Kidney epithelial cell (primary cell): ENCODE results near the gene ST3GAL4. TPM values are rescaled to one million over a fixed set of nuclear protein-coding genes. Genes with fewer than 3 reads are reported as not detected.

Source experiments
- DNase-seq: peaks from one replicate; pipeline ENCODE4 v3.0.0-alpha.2; 2010; ENCODE audit warnings: low read depth
- H3K27me3 ChIP-seq: 2 replicates; pipeline ENCODE4 v1.6.0; 2011; ENCODE audit warnings: low read length; ENCODE audit not compliant: control insufficient read depth, insufficient read depth
- H3K36me3 ChIP-seq: 2 replicates; pipeline ENCODE4 v1.5.1; 2011; ENCODE audit warnings: low read length; ENCODE audit not compliant: control insufficient read depth, insufficient read depth
- H3K4me3 ChIP-seq: 2 replicates; pipeline ENCODE4 v1.5.1; 2011; ENCODE audit warnings: low read depth, mild to moderate bottlenecking, control low read depth, low read length
- total RNA-seq: library from RNA; depleted of rRNA; stranded (reverse); fragments of >200 nt; gene quantifications from 2 replicates; pipeline ENCODE4 v1.2.3, GENCODE V29; 2015
- TF ChIP-seq, protein P1 (sequence below): IDR thresholded peaks from 2 replicates; pipeline ENCODE4 v1.5.1; 2011; ENCODE audit warnings: mild to moderate bottlenecking, moderate library complexity, low read length, control low read depth, inconsistent platforms; ENCODE audit not compliant: insufficient read depth, poor library complexity, severe bottlenecking

The ST3GAL4 gene
- total RNA-seq, 1 donor from 2014 or later: 12.7 TPM

GRCh38 chr11:126444072-126444471 is 88.6 kb downstream of the ST3GAL4 start:
- TF ChIP-seq, protein P1, sequence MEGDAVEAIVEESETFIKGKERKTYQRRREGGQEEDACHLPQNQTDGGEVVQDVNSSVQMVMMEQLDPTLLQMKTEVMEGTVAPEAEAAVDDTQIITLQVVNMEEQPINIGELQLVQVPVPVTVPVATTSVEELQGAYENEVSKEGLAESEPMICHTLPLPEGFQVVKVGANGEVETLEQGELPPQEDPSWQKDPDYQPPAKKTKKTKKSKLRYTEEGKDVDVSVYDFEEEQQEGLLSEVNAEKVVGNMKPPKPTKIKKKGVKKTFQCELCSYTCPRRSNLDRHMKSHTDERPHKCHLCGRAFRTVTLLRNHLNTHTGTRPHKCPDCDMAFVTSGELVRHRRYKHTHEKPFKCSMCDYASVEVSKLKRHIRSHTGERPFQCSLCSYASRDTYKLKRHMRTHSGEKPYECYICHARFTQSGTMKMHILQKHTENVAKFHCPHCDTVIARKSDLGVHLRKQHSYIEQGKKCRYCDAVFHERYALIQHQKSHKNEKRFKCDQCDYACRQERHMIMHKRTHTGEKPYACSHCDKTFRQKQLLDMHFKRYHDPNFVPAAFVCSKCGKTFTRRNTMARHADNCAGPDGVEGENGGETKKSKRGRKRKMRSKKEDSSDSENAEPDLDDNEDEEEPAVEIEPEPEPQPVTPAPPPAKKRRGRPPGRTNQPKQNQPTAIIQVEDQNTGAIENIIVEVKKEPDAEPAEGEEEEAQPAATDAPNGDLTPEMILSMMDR: no peak
- Histone ChIP-seq H3K36me3 (no peaks in the 10 kb centered on the region), H3K27me3 (peaks cover 43% of the 10 kb centered on the region), H3K4me3 (no peak overlapping the region)
- no peak for DNase-seq

GRCh38 chr11:126446581-126446980 is 91.1 kb downstream of the ST3GAL4 start:
- TF ChIP-seq, protein P1: no peak
- no peak for DNase-seq
- H3K4me3 ChIP-seq: no peak overlapping the region
- peaks cover 22% of the 10 kb centered on the region for H3K27me3 ChIP-seq
- no peaks in the 10 kb centered on the region for H3K36me3 ChIP-seq

- DNase-seq: no peak
- Histone ChIP-seq H3K4me3 (no peak overlapping the region), H3K27me3 (peaks cover 18% of the 10 kb centered on the region), H3K36me3 (no peaks in the 10 kb centered on the region)
- TF ChIP-seq, protein P1: no peak
Observed at GRCh38 chr11:126450198-126450597, 94.7 kb downstream of the ST3GAL4 start.

GRCh38 chr11:126450806-126451205 is 95.3 kb downstream of the ST3GAL4 start:
- Histone ChIP-seq H3K36me3 (no peaks in the 10 kb centered on the region), H3K27me3 (peaks cover 18% of the 10 kb centered on the region), H3K4me3 (no peak overlapping the region)
- TF ChIP-seq, protein P1: no peak
- DNase-seq: no peak

GRCh38 chr11:126451211-126451802 is 95.8 kb downstream of the ST3GAL4 start:
- TF ChIP-seq, protein P1: no peak
- peaks cover 18% of the 10 kb centered on the region for H3K27me3 ChIP-seq
- H3K36me3 ChIP-seq: no peaks in the 10 kb centered on the region
- DNase-seq: no peak
- H3K4me3 ChIP-seq: no peak overlapping the region
